ENCODE data around the gene WDR81. TPM values are rescaled to one million over a fixed set of nuclear protein-coding genes. Genes with fewer than 3 reads are reported as not detected.

WDR81 gene
- total RNA-seq, 4 donors from 2014 or later: 26.1 to 73.7 (median 35.7) TPM

- H3K4me3 ChIP-seq: no peak within 1 kb of the TSS
- H3K9me3 ChIP-seq: no peaks in the 10 kb centered on the region
- H3K36me3 ChIP-seq: peaks cover 0 to under 1% (median 0%) of the 10 kb centered on the region in 4 donors
- H3K27me3 ChIP-seq: no peaks in the 10 kb centered on the region
- no peak for DNase-seq
- TF ChIP-seq POLR2AphosphoS5 (IDR thresholded peaks at IDR 0.05): no peak
- H3K27ac ChIP-seq: no peak within 1 kb of the TSS
- 37 to 49% methylated on average over 3 to 10 of the region's 10 CpGs for WGBS, 2 donors (ENCODE audit: low coverage in 1 of 2)
- intact Hi-C loops (cut with DNase I; ENCODE audit: low total_unique reads) (no loop called here), in situ Hi-C loops (cut with MboI; ENCODE audit: low pct_ligation_motif_present in 1 of 4, low pct_unique_long_range_greater_than_20kb in 1 of 4, low sequenced_read_pairs in 3 of 4) (no loop called here)
- peaks cover 0 to 14% (median 5%) of the 10 kb centered on the region in 4 donors for H3K4me1 ChIP-seq
These were observed 18.0 kb downstream of the WDR81 start, which contains the start of gene SERPINF2 for GRCh38 chr17:1742371-1743087. SERPINF2 (plus strand) TSS chr17:1742871; CDS start chr17:1744996, 2,125 bp downstream.

DNA sequence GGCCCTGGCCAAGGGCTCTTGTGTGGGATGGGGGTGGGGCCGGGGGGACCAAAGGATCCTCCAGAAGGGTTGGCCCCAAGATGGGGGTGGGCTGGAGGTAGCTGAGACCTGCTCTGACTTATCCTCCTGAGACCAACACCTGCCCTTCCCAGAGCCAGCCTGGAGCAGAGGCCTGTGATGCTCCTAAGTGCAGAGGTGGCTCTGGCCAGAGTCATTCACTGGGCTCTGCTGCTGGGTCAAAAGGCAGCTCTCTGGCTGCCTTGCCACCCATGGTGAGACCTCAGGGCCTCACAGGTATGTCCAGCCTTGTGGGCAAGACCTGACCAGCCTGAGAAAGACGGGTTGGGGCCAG lies 18.6 kb downstream of the WDR81 start:
- intact Hi-C loops (cut with DNase I; ENCODE audit: low total_unique reads): no loop called here
- H3K4me1 ChIP-seq: peaks cover 0 to 11% (median 5%) of the 10 kb centered on the region in 4 donors
- no peaks in the 10 kb centered on the region for H3K9me3 ChIP-seq
- no peaks in the 10 kb centered on the region for H3K36me3 ChIP-seq
- H3K4me3 ChIP-seq: no peak overlapping the region
- no peak for DNase-seq
- in situ Hi-C loops (cut with MboI; ENCODE audit: low pct_ligation_motif_present in 1 of 4, low pct_unique_long_range_greater_than_20kb in 1 of 4, low sequenced_read_pairs in 3 of 4): no loop called here
- WGBS, 2 donors (ENCODE audit: low coverage in 1 of 2): 82% methylated on average over 2 of the region's 2 CpGs; no CpG with 5 or more reads in 1 of the 2 donors
- no peaks in the 10 kb centered on the region for H3K27me3 ChIP-seq
- TF ChIP-seq, protein P1, sequence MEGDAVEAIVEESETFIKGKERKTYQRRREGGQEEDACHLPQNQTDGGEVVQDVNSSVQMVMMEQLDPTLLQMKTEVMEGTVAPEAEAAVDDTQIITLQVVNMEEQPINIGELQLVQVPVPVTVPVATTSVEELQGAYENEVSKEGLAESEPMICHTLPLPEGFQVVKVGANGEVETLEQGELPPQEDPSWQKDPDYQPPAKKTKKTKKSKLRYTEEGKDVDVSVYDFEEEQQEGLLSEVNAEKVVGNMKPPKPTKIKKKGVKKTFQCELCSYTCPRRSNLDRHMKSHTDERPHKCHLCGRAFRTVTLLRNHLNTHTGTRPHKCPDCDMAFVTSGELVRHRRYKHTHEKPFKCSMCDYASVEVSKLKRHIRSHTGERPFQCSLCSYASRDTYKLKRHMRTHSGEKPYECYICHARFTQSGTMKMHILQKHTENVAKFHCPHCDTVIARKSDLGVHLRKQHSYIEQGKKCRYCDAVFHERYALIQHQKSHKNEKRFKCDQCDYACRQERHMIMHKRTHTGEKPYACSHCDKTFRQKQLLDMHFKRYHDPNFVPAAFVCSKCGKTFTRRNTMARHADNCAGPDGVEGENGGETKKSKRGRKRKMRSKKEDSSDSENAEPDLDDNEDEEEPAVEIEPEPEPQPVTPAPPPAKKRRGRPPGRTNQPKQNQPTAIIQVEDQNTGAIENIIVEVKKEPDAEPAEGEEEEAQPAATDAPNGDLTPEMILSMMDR (IDR thresholded peaks at IDR 0.05): no peak
- TF ChIP-seq POLR2AphosphoS5 (IDR thresholded peaks at IDR 0.05): no peak
- TF ChIP-seq POLR2A (IDR thresholded peaks at IDR 0.05): no peak
- H3K27ac ChIP-seq: no peak overlapping the region

- Histone ChIP-seq H3K4me1 (peaks cover 0 to 11% (median 5%) of the 10 kb centered on the region in 4 donors), H3K9me3 (no peaks in the 10 kb centered on the region), H3K27ac (no peak overlapping the region), H3K4me3 (no peak overlapping the region), H3K36me3 (no peaks in the 10 kb centered on the region), H3K27me3 (no peaks in the 10 kb centered on the region)
- WGBS, 2 donors (ENCODE audit: low coverage in 1 of 2): 81 to 84% methylated on average over 8 to 29 of the region's 29 CpGs
- no peak for DNase-seq
- intact Hi-C loops (cut with DNase I; ENCODE audit: low total_unique reads): no loop called here
- in situ Hi-C loops (cut with MboI; ENCODE audit: low pct_ligation_motif_present in 1 of 4, low pct_unique_long_range_greater_than_20kb in 1 of 4, low sequenced_read_pairs in 3 of 4): no loop called here
- no peak for TF ChIP-seq EP300 (IDR thresholded peaks at IDR 0.05; ENCODE audit: low read depth)
- no peak for TF ChIP-seq POLR2A (IDR thresholded peaks at IDR 0.05)
- TF ChIP-seq POLR2AphosphoS5 (IDR thresholded peaks at IDR 0.05): no peak
These were observed 20.3 kb downstream of the WDR81 start for GRCh38 chr17:1744551-1745512.

DNA sequence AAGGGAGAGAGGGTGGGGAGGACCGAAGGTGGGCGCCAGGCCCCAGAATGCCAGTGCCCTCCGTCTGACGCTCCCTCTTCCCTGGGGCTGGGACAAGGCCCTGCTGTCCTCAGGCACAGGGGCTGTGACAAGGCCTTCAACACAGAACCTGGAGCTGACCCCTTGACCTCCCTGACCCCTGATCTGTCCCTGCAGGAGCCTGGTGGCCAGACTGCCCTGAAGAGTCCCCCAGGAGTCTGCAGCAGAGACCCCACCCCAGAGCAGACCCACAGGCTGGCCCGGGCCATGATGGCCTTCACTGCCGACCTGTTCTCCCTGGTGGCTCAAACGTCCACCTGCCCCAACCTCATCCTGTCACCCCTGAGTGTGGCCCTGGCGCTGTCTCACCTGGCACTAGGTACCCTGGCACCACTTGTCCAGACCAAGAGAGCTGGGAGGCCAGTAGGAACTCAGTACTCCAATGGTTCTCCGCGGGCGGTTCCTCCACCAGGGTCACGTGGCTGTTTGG lies 21.1 kb downstream of the WDR81 start:
- no peak overlapping the region for H3K4me3 ChIP-seq
- intact Hi-C loops (cut with DNase I; ENCODE audit: low total_unique reads): no loop called here
- 91% methylated on average over 11 of the region's 12 CpGs; no CpG with 5 or more reads in 1 of the 2 donors for WGBS, 2 donors (ENCODE audit: low coverage in 1 of 2)

More for the DNA sequence above, 21.1 kb downstream of the WDR81 start:
- Histone ChIP-seq H3K36me3 (no peaks in the 10 kb centered on the region), H3K4me1 (peaks cover 0 to 11% (median 5%) of the 10 kb centered on the region in 4 donors), H3K9me3 (no peaks in the 10 kb centered on the region), H3K27me3 (no peaks in the 10 kb centered on the region), H3K27ac (no peak overlapping the region)
- DNase-seq: no peak
- in situ Hi-C loops (cut with MboI; ENCODE audit: low pct_ligation_motif_present in 1 of 4, low pct_unique_long_range_greater_than_20kb in 1 of 4, low sequenced_read_pairs in 3 of 4): no loop called here
- TF ChIP-seq EP300 (IDR thresholded peaks at IDR 0.05; ENCODE audit: low read depth) (no peak), POLR2A (IDR thresholded peaks at IDR 0.05) (no peak), POLR2AphosphoS5 (IDR thresholded peaks at IDR 0.05) (no peak)
- TF ChIP-seq, protein P1 (IDR thresholded peaks at IDR 0.05): no peak

Data from transverse colon (tissue), 4 donors.